Astrocyte of the cerebellum (primary cell): ENCODE measurements around the gene SUSD3.

Experiments used
- DNase-seq: peaks from one replicate; pipeline ENCODE4 v3.0.0-alpha.2; 2011; ENCODE audit warnings: low read depth
- H3K4me3 ChIP-seq: 2 replicates; pipeline ENCODE4 v1.5.1; 2011; ENCODE audit warnings: mild to moderate bottlenecking, low read depth, low read length, moderate library complexity
- in situ Hi-C: cut with HindIII; loops from 2 replicates; pipeline ENCODE4 v1.10.0; 2017; ENCODE audit warnings: low sequenced_read_pairs
- TF ChIP-seq, protein P1 (sequence below): IDR thresholded peaks from 2 replicates; pipeline ENCODE4 v1.5.1; 2012; ENCODE audit warnings: low read length, low read depth, moderate library complexity, mild to moderate bottlenecking; ENCODE audit errors: missing control alignments

SUSD3 gene

DNA sequence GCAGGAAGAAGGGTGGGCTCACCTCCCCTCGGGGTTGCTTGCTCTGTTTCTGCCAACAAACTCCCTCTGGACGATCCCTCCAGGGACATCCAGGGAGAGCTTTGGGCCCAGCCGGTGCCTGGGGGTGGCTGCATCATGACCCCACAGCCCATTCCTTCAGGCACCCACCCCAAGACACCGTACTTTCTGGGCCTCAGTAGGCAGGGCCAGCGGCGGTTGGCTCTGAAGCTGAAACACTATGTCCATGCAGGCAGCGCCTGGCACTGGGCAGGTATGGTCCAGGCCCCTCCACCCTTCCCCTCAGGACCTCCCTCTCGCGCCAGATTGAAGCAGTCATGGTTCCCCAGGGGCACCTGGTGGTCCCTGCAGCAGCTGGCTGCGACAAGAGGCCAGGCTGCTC lies 18.5 kb upstream of the SUSD3 start:
- TF ChIP-seq, protein P1, sequence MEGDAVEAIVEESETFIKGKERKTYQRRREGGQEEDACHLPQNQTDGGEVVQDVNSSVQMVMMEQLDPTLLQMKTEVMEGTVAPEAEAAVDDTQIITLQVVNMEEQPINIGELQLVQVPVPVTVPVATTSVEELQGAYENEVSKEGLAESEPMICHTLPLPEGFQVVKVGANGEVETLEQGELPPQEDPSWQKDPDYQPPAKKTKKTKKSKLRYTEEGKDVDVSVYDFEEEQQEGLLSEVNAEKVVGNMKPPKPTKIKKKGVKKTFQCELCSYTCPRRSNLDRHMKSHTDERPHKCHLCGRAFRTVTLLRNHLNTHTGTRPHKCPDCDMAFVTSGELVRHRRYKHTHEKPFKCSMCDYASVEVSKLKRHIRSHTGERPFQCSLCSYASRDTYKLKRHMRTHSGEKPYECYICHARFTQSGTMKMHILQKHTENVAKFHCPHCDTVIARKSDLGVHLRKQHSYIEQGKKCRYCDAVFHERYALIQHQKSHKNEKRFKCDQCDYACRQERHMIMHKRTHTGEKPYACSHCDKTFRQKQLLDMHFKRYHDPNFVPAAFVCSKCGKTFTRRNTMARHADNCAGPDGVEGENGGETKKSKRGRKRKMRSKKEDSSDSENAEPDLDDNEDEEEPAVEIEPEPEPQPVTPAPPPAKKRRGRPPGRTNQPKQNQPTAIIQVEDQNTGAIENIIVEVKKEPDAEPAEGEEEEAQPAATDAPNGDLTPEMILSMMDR: no peak
- no peak overlapping the region for H3K4me3 ChIP-seq
- in situ Hi-C loops: no loop called here
- no peak for DNase-seq

DNA sequence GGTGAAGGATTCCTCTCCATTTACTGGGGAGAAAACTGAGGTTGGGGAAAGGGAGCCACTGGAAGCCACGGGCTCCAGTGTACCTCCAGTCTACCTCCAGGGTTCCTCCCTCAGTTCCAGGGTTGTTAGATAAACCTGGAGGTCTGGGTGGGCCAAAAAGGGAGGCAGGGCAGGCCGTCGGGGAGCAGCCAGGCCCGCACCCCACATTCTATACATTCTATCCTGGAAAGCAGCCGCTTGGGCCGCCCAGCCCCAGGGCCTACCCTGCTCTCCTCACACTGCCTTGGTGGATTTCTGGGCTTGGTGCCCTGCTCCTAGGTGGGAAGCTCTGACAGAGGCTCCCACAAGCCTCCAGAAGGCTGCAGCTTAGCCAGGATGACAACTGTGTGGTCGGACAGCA lies 18.1 kb upstream of the SUSD3 start:
- H3K4me3 ChIP-seq: no peak overlapping the region
- in situ Hi-C loops: no loop called here
- no peak for DNase-seq
- TF ChIP-seq, protein P1: no peak

DNA sequence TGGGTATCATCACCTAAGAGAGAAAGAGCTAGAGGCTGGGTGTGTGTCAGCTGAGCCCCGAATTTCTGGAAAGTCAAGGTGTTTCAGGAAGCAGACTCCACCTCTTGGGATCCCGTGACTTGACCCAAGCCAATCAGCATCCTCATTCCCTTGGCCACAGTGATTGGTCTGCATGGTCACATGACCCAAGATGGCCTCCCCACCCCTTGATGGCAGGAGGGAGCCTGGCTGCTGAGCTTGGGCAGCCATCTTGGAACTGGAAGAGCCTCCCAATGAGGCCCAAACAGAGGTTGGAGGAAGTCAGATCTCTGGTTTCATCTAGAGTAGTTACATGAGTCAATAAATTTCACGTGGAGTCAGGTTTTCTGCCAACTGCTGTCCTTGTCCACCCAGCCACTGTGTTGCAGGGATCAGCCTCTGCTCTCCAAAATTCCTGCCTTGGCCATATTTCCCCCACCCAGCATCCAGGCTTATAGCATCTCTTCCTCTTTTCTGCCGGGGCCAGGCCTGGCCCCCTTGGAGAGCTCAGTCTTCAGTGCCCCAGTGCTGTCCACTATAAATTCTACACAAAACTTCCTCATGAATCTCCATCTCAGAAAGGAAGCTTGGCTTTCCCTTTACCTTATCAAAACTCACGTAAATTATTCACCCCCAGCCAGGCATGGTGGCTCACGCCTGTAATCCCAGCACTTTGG lies 17.2 kb upstream of the SUSD3 start:
- no peak for DNase-seq
- H3K4me3 ChIP-seq: no peak overlapping the region
- TF ChIP-seq, protein P1: no peak
- in situ Hi-C loops: no loop called here

DNA sequence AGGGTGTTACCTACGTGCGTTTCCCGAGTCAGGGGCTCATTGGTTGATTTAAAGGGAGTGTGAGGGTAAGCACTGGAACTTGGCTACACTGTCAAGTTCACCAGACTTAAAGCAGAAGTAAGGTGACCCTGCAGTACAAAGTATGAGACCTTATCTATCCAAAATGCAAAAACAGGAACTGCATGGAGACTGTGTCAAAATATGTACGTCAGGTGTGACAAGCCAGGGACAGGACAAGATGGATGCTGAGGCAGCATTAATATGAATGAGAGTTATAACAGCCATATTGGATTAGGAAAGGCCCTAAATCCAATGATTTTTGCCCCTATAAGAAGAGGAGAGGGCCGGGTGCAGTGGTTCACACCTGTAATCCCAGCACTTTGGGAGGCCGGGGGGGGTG lies 15.4 kb upstream of the SUSD3 start:
- in situ Hi-C loops: no loop called here
- no peak overlapping the region for H3K4me3 ChIP-seq
- DNase-seq: no peak
- TF ChIP-seq, protein P1: no peak

DNA sequence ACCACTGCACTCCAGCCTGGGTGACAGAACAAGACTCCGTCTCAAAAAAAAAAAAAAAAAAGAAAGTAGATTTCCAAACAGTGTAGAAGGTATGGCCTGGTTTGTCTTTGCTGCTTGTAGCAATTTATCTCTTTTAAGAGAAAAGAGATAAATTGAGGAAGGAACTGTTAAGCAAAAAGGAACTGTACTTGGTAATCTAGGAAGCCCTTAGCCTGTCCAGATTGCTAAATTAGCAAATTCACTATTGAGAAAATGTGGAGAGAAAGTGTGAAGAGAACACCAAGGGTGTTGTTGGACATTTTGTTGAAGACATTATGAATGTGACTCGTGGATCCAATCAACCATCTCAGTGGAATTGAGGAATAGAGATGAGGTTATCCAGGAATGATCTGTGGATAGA lies 13.0 kb upstream of the SUSD3 start:
- DNase-seq: no peak

DNA sequence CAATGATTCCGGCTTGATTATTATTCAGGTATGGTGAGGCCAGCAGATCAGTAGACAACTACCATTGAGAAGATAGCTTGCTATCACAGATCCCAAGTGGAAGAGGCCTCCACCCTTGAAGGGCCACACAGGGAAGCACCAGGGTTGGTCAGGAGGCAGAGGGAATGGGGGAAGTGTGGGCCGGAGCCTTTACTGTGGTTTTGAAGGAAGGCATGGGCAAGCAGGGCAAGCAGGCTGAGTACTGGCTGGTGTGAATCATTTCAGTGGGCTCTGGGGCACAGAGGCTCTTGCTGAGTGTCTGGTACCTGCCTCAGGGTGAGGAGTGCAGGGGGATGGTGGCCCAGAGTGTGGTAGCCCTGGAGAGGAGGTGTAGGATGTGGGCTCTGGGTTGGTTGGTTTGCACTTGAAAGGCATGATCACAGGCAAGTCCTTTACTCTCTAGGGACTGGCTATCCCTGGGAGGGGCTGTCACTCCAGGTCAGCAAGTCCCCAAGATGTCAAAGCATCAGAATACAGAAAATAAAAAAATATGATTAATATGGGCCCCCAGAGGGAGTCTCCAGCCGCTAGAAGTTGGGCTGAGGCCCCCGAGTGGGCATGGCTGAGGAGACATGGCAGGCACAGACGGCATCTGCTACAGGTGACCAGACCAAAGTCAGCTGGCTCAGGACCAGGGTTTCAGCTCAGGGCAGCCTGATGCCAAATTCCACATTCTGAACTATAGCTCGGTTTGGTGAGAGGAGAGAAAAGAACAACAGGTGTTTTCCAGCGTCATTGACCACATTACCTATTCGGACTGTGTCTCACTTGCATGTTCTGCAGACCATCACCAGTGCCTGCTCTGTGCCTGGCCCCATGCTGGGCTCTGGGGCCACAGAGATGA lies 9.7 kb upstream of the SUSD3 start:
- in situ Hi-C loops: no loop called here
- TF ChIP-seq, protein P1: no peak
- no peak overlapping the region for H3K4me3 ChIP-seq
- DNase-seq: no peak

More for the DNA sequence above, 13.0 kb upstream of the SUSD3 start:
- TF ChIP-seq, protein P1: no peak
- in situ Hi-C loops: no loop called here
- no peak overlapping the region for H3K4me3 ChIP-seq
